ENCODE data around the gene NLRP12.

DNA sequence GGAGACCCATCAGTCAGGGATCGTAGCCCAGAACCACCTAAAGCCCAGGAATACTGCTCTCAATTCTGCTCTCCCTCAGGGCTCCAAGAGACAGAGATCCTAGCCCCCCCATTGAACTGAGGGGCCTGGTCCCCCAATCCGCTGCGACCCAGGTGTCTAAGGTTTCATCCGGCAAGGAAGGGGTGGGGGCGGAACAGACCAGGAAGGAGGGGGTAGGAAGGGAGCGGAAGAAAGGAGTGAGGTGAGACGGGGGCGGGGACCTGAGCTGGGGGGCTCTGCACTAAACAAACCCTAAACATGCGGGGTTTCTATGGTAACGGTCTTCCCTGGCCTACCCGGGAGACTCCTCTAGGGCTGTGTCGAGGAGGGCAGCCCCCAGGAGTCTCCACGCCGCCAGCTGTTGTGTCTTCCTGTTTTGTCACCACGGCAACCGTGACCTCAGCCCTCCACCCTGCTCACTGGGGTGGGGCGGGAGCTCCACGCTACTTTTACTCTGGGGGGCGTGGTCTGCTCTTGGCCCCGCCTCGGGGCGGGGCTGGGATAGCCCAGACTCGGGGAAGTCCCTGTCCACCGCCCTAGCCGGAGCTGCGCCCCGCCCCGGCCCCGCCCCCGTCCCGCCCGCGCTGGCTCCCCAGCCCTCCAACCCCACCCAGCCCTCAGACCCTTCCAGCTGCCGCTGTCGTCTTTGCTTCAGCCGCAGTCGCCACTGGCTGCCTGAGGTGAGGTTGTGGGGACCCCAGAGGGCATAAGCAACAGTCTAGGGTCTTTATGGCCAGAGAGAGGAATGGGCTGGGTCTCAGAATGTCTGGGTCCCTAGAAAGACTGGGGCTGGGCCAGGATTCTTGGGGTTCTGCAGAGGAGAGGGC, 43.3 kb upstream of the NLRP12 start, which contains the start of gene MYADM:
- TF ChIP-seq EZH2 (IDR thresholded peaks at IDR 0.05; ENCODE audit: low read length, missing control alignments) = no peak
- TF ChIP-seq, protein P1, sequence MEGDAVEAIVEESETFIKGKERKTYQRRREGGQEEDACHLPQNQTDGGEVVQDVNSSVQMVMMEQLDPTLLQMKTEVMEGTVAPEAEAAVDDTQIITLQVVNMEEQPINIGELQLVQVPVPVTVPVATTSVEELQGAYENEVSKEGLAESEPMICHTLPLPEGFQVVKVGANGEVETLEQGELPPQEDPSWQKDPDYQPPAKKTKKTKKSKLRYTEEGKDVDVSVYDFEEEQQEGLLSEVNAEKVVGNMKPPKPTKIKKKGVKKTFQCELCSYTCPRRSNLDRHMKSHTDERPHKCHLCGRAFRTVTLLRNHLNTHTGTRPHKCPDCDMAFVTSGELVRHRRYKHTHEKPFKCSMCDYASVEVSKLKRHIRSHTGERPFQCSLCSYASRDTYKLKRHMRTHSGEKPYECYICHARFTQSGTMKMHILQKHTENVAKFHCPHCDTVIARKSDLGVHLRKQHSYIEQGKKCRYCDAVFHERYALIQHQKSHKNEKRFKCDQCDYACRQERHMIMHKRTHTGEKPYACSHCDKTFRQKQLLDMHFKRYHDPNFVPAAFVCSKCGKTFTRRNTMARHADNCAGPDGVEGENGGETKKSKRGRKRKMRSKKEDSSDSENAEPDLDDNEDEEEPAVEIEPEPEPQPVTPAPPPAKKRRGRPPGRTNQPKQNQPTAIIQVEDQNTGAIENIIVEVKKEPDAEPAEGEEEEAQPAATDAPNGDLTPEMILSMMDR (conservative IDR thresholded peaks at IDR 0.05 in 1 of 2, IDR thresholded peaks at IDR 0.05 in 1 of 2; ENCODE audit: low read depth in 1 of 2, low read length in 2 of 2) = no peak
